SK-N-MC (cell line): ENCODE measurements around the gene SSR4.

Experiments
- EZH2 ChIP-seq: fragments of 200-600 bp; sonication (generic); IDR thresholded peaks from one replicate; pipeline ENCODE4 v1.6.1; 2017; ENCODE audit warnings: antibody characterized with exemption
- FOXP2 ChIP-seq: optimal IDR thresholded peaks from 2 replicates; pipeline ENCODE3; 2011; ENCODE audit warnings: mild to moderate bottlenecking, moderate library complexity; ENCODE audit not compliant: insufficient read depth; ENCODE audit errors: extremely low read length, control extremely low read depth
- POLR2AphosphoS5 ChIP-seq: IDR thresholded peaks from 2 replicates; pipeline ENCODE4 v1.6.1; 2012; ENCODE audit warnings: mild to moderate bottlenecking, low read depth, low read length, borderline replicate concordance

GRCh38 chrX:153772316-153773217, 21.9 kb upstream of the SSR4 start:
- TF ChIP-seq EZH2 (no peak), POLR2AphosphoS5 (no peak), FOXP2 (no peak)
